AG04450 (cell line): Measurements from ENCODE around the gene DCAF17. TPM values are rescaled to one million over a fixed set of nuclear protein-coding genes. Genes with fewer than 3 reads are reported as not detected.

Experiments
- CTCF ChIA-PET: fragments of 300-600, 350-600 bp; formaldehyde crosslinking; extraction: SDS; loops from one replicate; lab custom pipeline; 2022; ENCODE audit warnings: antibody characterized with exemption, inconsistent platforms; lab: Charles Lee
- POLR2A ChIA-PET: fragments of 350-600 bp; formaldehyde crosslinking; extraction: SDS; loops from one replicate; lab custom pipeline; 2021; ENCODE audit warnings: antibody characterized with exemption, inconsistent platforms; lab: Yijun Ruan, JAX
- DNase-seq: peaks from one replicate; pipeline ENCODE4 v3.0.0-alpha.2; 2011; ENCODE audit warnings: low read depth, low spot score
- H3K27ac ChIP-seq: one replicate; pipeline ENCODE4 v1.5.1; 2012; ENCODE audit warnings: low read depth, low read length, control low read depth
- H3K27me3 ChIP-seq: one replicate; pipeline ENCODE4 v1.6.0; 2012; ENCODE audit warnings: low read length; ENCODE audit not compliant: control insufficient read depth, insufficient read depth
- H3K4me3 ChIP-seq: 2 replicates; pipeline ENCODE4 v1.5.1; 2011; ENCODE audit warnings: mild to moderate bottlenecking, low read depth, low read length, control low read depth
- H3K9me3 ChIP-seq: 2 replicates; pipeline ENCODE4 v1.5.1; 2012; ENCODE audit warnings: low read length; ENCODE audit not compliant: control insufficient read depth, insufficient read depth
- CTCF ChIP-seq: IDR thresholded peaks from 2 replicates; pipeline ENCODE4 v1.5.1; 2011; ENCODE audit warnings: low read depth, low read length, control low read depth, inconsistent platforms
- polyA plus RNA-seq: library from polyadenylated mRNA; depleted of rRNA; stranded (reverse); fragments of >200 nt; gene quantifications from 2 replicates; pipeline ENCODE4 v1.2.3, GENCODE V29; 2011

Gene DCAF17
- polyA plus RNA-seq, 1 experiment: 18.3 TPM

GRCh38 chr2:171509945-171510731 is 76.1 kb downstream of the DCAF17 start:
- no peaks in the 10 kb centered on the region for H3K27me3 ChIP-seq
- H3K27ac ChIP-seq: no peak overlapping the region
- POLR2A ChIA-PET: no interaction called here
- no peak for DNase-seq
- no peak for TF ChIP-seq CTCF
- H3K9me3 ChIP-seq: no peaks in the 10 kb centered on the region
- CTCF ChIA-PET: no interaction called here
- no peak overlapping the region for H3K4me3 ChIP-seq

DNA sequence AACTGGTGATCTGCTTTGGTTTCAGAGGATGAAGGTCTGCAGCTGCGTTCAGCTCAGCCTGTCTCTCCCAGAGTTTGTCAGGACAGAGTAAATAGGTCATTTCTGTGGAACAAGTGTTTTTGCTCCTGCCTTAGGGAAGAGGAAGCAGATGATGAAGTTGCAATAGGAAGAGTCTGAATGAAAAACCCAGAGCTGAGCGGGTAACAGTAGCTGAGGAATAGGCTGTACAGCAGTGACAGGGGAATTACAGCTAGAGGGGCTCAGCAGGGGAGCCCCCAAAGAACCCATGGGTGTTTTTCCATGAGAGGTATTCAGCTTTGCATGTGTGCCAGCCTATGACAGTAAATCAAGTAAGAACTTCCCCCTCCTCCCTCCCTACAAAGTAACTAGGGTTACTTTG is 78.0 kb downstream of the DCAF17 start:
- ChIA-PET POLR2A (no interaction called here), CTCF (no interaction called here)
- no peaks in the 10 kb centered on the region for H3K27me3 ChIP-seq
- TF ChIP-seq CTCF: no peak
- H3K27ac ChIP-seq: no peak overlapping the region
- no peak overlapping the region for H3K4me3 ChIP-seq
- no peak for DNase-seq
- no peaks in the 10 kb centered on the region for H3K9me3 ChIP-seq

GRCh38 chr2:171512683-171513195 is 78.7 kb downstream of the DCAF17 start:
- Histone ChIP-seq H3K4me3 (no peak overlapping the region), H3K27me3 (no peaks in the 10 kb centered on the region), H3K9me3 (no peaks in the 10 kb centered on the region), H3K27ac (no peak overlapping the region)
- ChIA-PET CTCF (no interaction called here), POLR2A (no interaction called here)
- DNase-seq: no peak
- TF ChIP-seq CTCF: no peak

DNA sequence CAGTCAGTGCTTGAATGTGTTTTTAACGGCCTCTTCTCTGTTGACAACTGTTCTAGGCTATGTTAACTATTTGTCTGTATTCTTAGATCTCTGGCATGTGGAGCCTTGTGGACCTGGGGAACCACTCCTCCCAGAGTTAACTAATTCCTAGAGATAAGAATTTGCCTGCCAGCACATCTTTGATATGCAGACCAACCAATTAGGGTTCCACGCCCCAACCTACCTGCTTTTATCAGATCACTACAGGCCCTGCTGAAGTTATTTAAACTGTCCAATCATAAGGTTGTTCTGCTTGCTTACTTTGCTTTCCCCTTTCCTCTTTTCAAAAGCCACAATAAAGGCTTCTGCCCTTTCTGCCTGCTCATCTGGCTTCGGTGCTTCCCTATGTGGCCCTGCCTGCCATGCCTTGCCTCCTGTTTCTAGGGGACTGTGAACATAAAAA is 79.7 kb downstream of the DCAF17 start:
- no peak overlapping the region for H3K4me3 ChIP-seq
- no peak overlapping the region for H3K27ac ChIP-seq
- POLR2A ChIA-PET: no interaction called here
- no peaks in the 10 kb centered on the region for H3K27me3 ChIP-seq
- CTCF ChIA-PET: no interaction called here
- DNase-seq: no peak
- no peaks in the 10 kb centered on the region for H3K9me3 ChIP-seq
- TF ChIP-seq CTCF: no peak

GRCh38 chr2:171514908-171515582 is 81.0 kb downstream of the DCAF17 start:
- Histone ChIP-seq H3K27ac (no peak overlapping the region), H3K9me3 (no peaks in the 10 kb centered on the region), H3K27me3 (no peaks in the 10 kb centered on the region), H3K4me3 (no peak overlapping the region)
- ChIA-PET POLR2A (no interaction called here), CTCF (no interaction called here)
- no peak for TF ChIP-seq CTCF
- DNase-seq: no peak
